Erythroblast (primary cell): ENCODE results near the gene RNF121.

ENCODE experiments used
- GATA1 ChIP-seq: IDR thresholded peaks from 2 replicates; pipeline ENCODE4 v1.6.1; 2011; ENCODE audit warnings: low read depth, mild to moderate bottlenecking, control low read depth, low read length, moderate library complexity
- POLR2A ChIP-seq: IDR thresholded peaks from 2 replicates; pipeline ENCODE4 v1.6.1; 2011; ENCODE audit warnings: mild to moderate bottlenecking, low read length

GRCh38 chr11:71998649-71999310, 69.9 kb downstream of the RNF121 start, which contains the start of gene IL18BP:
- TF ChIP-seq POLR2A (no peak), GATA1 (no peak)
